GM12878 (cell line): ENCODE data around the gene MUC5B. TPM values are rescaled to one million over a fixed set of nuclear protein-coding genes. Genes with fewer than 3 reads are reported as not detected.

ENCODE experiments used
- ATAC-seq: fragments of 200-7000 bp; cut with Tn5 transposase; 3 replicates; pipeline ENCODE4 v1.9.1; 2020; ENCODE audit warnings: mild to moderate bottlenecking, moderate library complexity
- BruUV-seq: library from RNA; stranded (reverse); fragments of 400-500 nt; replicated peaks from 2 replicates; lab custom pipeline; 2021; lab: Mats Ljungman, UMichigan
- CTCF ChIA-PET: fragments of 300-600 bp; sonication (Branson Sonifier 250); formaldehyde crosslinking; extraction: SDS; loops from one replicate; lab custom pipeline; 2021; ENCODE audit warnings: inconsistent platforms; lab: Yijun Ruan, JAX
- POLR2A ChIA-PET: fragments of 350-600 bp; formaldehyde crosslinking; extraction: SDS; loops from one replicate; lab custom pipeline; 2021; ENCODE audit warnings: inconsistent platforms; lab: Charles Lee
- RAD21 ChIA-PET: fragments of 300-600 bp; sonication (Branson Sonifier 250); formaldehyde crosslinking; loops from one replicate; lab custom pipeline; 2023; ENCODE audit warnings: antibody characterized with exemption; ENCODE audit not compliant: unreplicated experiment; lab: Charles Lee
- SMC1A ChIA-PET: fragments of 300-600 bp; sonication (Branson Sonifier 250); formaldehyde crosslinking; loops from one replicate; lab custom pipeline; 2023; ENCODE audit not compliant: unreplicated experiment, uncharacterized antibody; lab: Charles Lee
- DNase-seq: peaks from one replicate; pipeline ENCODE4 v3.0.0-alpha.2; 2011; ENCODE audit warnings: low read depth, low spot score
- FAIRE-seq: peaks from 3 replicates; lab custom pipeline; 2011; peaks lifted over from hg19 to GRCh38; lab: Jason Lieb, UNC
- H2AFZ ChIP-seq: 2 replicates; pipeline ENCODE4 v1.6.0; 2011; ENCODE audit warnings: low read depth, low read length, control low read depth; ENCODE audit not compliant: control insufficient read depth
- H3K27ac ChIP-seq: 2 replicates; pipeline ENCODE4 v1.5.1; 2011; ENCODE audit warnings: control low read depth; ENCODE audit not compliant: control insufficient read depth, insufficient read depth
- H3K27me3 ChIP-seq, 2 experiments: replicated peaks in 1 of 2; 2 replicates each; pipeline versions ENCODE4 v1.6.0 to v1.6.1; 2011; ENCODE audit warnings: low read length in 1 of 2; ENCODE audit not compliant: control insufficient read depth in 2 of 2, insufficient read depth in 2 of 2
- H3K36me3 ChIP-seq, 2 experiments: 2 replicates each; pipeline ENCODE4 v1.5.1; 2011; ENCODE audit warnings: low read length in 1 of 2; ENCODE audit not compliant: control insufficient read depth in 2 of 2, insufficient read depth in 2 of 2
- H3K4me1 ChIP-seq: 2 replicates; pipeline ENCODE4 v1.6.1; 2011; ENCODE audit warnings: mild to moderate bottlenecking, low read length, moderate library complexity, mixed read lengths; ENCODE audit not compliant: control insufficient read depth, insufficient read depth
- H3K4me2 ChIP-seq: 2 replicates; pipeline ENCODE4 v1.6.0; 2011; ENCODE audit warnings: control low read depth; ENCODE audit not compliant: control insufficient read depth, insufficient read depth
- H3K4me3 ChIP-seq: fragments of 200-600 bp; sonication (generic); 2 replicates; pipeline ENCODE4 v1.5.1; 2016
- H3K79me2 ChIP-seq: 2 replicates; pipeline ENCODE4 v1.6.0; 2011; ENCODE audit warnings: low read length; ENCODE audit not compliant: control insufficient read depth, insufficient read depth
- H3K9ac ChIP-seq: 2 replicates; pipeline ENCODE4 v1.8.0; 2011; ENCODE audit warnings: low read length, control low read depth, mixed read lengths; ENCODE audit not compliant: control insufficient read depth, insufficient read depth
- H3K9me3 ChIP-seq: replicated peaks from 3 replicates; pipeline ENCODE4 v1.5.1; 2011; ENCODE audit warnings: mild to moderate bottlenecking, low read length; ENCODE audit not compliant: control insufficient read depth, insufficient read depth
- H4K20me1 ChIP-seq: 2 replicates; pipeline ENCODE4 v1.6.0; 2011; ENCODE audit not compliant: control insufficient read depth, insufficient read depth
- BCL11A ChIP-seq: IDR thresholded peaks from 2 replicates; pipeline ENCODE4 v1.6.1; 2011; ENCODE audit warnings: low read depth, low read length
- BRCA1 ChIP-seq: IDR thresholded peaks from 2 replicates; pipeline ENCODE4 v1.6.1; 2011; ENCODE audit warnings: low read depth, low read length, improper control_type of control experiment
- CHD1 ChIP-seq: IDR thresholded peaks from 2 replicates; pipeline ENCODE4 v1.6.1; 2012; ENCODE audit warnings: low read depth, low read length, improper control_type of control experiment
- CREM ChIP-seq: IDR thresholded peaks from 2 replicates; pipeline ENCODE4 v1.6.1; 2014; ENCODE audit warnings: antibody characterized with exemption, low read depth
- DPF2 ChIP-seq: fragments of 450-650 bp; IDR thresholded peaks from 2 replicates; pipeline ENCODE4 v1.6.1; 2017; ENCODE audit warnings: mild to moderate bottlenecking
- IRF4 ChIP-seq: IDR thresholded peaks from 2 replicates; pipeline ENCODE4 v1.6.1; 2011; ENCODE audit warnings: low read depth, low read length
- MAX ChIP-seq: IDR thresholded peaks from 2 replicates; pipeline ENCODE4 v1.6.1; 2012; ENCODE audit warnings: low read depth, low read length, improper control_type of control experiment
- MEF2A ChIP-seq: IDR thresholded peaks from 2 replicates; pipeline ENCODE4 v1.6.1; 2011; ENCODE audit warnings: low read depth, mild to moderate bottlenecking, low read length, moderate library complexity; ENCODE audit not compliant: insufficient read depth
- RAD51 ChIP-seq: fragments of 450-650 bp; IDR thresholded peaks from 2 replicates; pipeline ENCODE4 v1.6.1; 2016; ENCODE audit warnings: moderate library complexity, mild to moderate bottlenecking, inconsistent platforms
- RB1 ChIP-seq: fragments of 450-650 bp; formaldehyde crosslinking; IDR thresholded peaks from 2 replicates; pipeline ENCODE4 v1.6.1; 2017; ENCODE audit warnings: mild to moderate bottlenecking, borderline replicate concordance
- SREBF1 ChIP-seq: IDR thresholded peaks from 2 replicates; pipeline ENCODE4 v1.6.1; 2012; ENCODE audit warnings: mild to moderate bottlenecking, low read length
- STAT3 ChIP-seq: IDR thresholded peaks from 2 replicates; pipeline ENCODE4 v1.6.1; 2011; ENCODE audit warnings: low read depth, low read length, improper control_type of control experiment
- TCF7 ChIP-seq: IDR thresholded peaks from 2 replicates; pipeline ENCODE4 v1.6.1; 2014; ENCODE audit warnings: antibody characterized with exemption, borderline replicate concordance
- USF1 ChIP-seq: IDR thresholded peaks from 2 replicates; pipeline ENCODE4 v1.6.1; 2011; ENCODE audit warnings: borderline replicate concordance, low read depth, mild to moderate bottlenecking, moderate library complexity, mixed read lengths, low read length; ENCODE audit not compliant: insufficient read depth; ENCODE audit errors: extremely low read length
- WRNIP1 ChIP-seq: IDR thresholded peaks from 2 replicates; pipeline ENCODE4 v1.6.1; 2011; ENCODE audit warnings: low read depth, low read length, improper control_type of control experiment, borderline replicate concordance
- ZNF24 ChIP-seq: fragments of 450-650 bp; IDR thresholded peaks from 2 replicates; pipeline ENCODE4 v1.6.1; 2017; ENCODE audit warnings: antibody characterized with exemption, mild to moderate bottlenecking
- ZNF622 ChIP-seq: fragments of 450-650 bp; IDR thresholded peaks from 2 replicates; pipeline ENCODE4 v1.6.1; 2017; ENCODE audit warnings: mild to moderate bottlenecking, inconsistent platforms
- WGBS: methylation state at CpG from one replicate; pipeline ENCODE4 v1.1.6; 2016; ENCODE audit warnings: low lambda C conversion rate; ENCODE audit not compliant: insufficient replicate concordance, insufficient coverage; ENCODE audit errors: missing lambda C conversion rate; 5-methylcytosine and 5-hydroxymethylcytosine counted together
- in situ Hi-C: fragments of 300-500 bp; cut with MboI; formaldehyde crosslinking; loops from 9 replicates; pipeline ENCODE4 v1.14.3; 2018; ENCODE audit warnings: mixed read lengths
- intact Hi-C: fragments of 100-400 bp; cut with micrococcal nuclease; formaldehyde crosslinking; loops from one replicate; pipeline ENCODE4 v1.14.2; 2022; ENCODE audit not compliant: unreplicated experiment
- polyA plus RNA-seq, 11 experiments: library from polyadenylated mRNA; depleted of rRNA in 4 of 11; unstranded in 6 of 11; stranded (reverse) in 5 of 11; fragments of >200 nt; fragmentation: Nextera tagmentation in 4 of 11; fragmentation: Illumina TruSeq in 1 of 11; extraction: Ambion mirVana in 4 of 11; extraction: Trizol in 1 of 11; gene quantifications; 1 replicate in 1 of 11; 2 replicates in 10 of 11; pipeline versions ENCODE4 v1.2.1 to v1.2.3, GENCODE V29; 2011 to 2016; ENCODE audit warnings: inconsistent platforms in 2 of 11, missing spikeins in 2 of 11, low read depth in 1 of 11
- total RNA-seq, 4 experiments: library from RNA; depleted of rRNA in 3 of 4; stranded (reverse); fragments of >200 nt in 3 of 4; fragmentation: Illumina TruSeq in 1 of 4; extraction: Trizol in 1 of 4; gene quantifications; 2 replicates each; pipeline versions ENCODE4 v1.2.1 to v1.2.3, GENCODE V29; 2013 to 2021

The MUC5B gene
- total and polyA plus RNA-seq, 10 of the 15 experiments (the other 5 are each of a cell fraction or from before 2014, with no cell fraction given) = 1.5 TPM; not detected in 9

GRCh38 chr11:1306186-1307162, 83.6 kb downstream of the MUC5B start:
- POLR2A ChIA-PET = no interaction called here
- Histone ChIP-seq H3K4me2 (peak overlapping the region; percentile 86; the same call in 1 of the 2 replicates), H3K9me3 (peaks cover 4% of the 10 kb centered on the region; the same call in 2 of the 3 replicates), H3K36me3 (no peaks in the 10 kb centered on the region; a peak in 1 of 4 replicates), H3K27me3 (no peaks in the 10 kb centered on the region), H2AFZ (no peak overlapping the region)
- no peak for TF ChIP-seq CREM
- TF ChIP-seq IRF4 = no peak
- no peak for TF ChIP-seq STAT3
- TF ChIP-seq WRNIP1 = no peak
- TF ChIP-seq TCF7 = no peak
- TF ChIP-seq CHD1 = no peak
- TF ChIP-seq USF1 = no peak
- no peak for TF ChIP-seq RB1
- TF ChIP-seq DPF2 = no peak
- TF ChIP-seq SREBF1 = no peak
- TF ChIP-seq RAD51 = no peak
- no peak for TF ChIP-seq ZNF24
- TF ChIP-seq ZNF622 = no peak
- TF ChIP-seq BRCA1 = no peak
- no peak for TF ChIP-seq MAX
- no peak for TF ChIP-seq MEF2A
- TF ChIP-seq BCL11A = no peak
- TF ChIP-seq, all 136 proteins: peak for 0
- ChIA-PET CTCF (no interaction called here), SMC1A (no interaction called here), RAD21 (no interaction called here)
- 96% methylated on average over 25 of the region's 30 CpGs for WGBS
- FAIRE-seq (no peak), ATAC-seq (no peak), DNase-seq (no peak)
- H3K79me2 ChIP-seq = peaks cover 21% of the 10 kb centered on the region
- H3K4me1 ChIP-seq = peaks cover 33% of the 10 kb centered on the region
- H4K20me1 ChIP-seq = no peaks in the 10 kb centered on the region; the same call in 1 of the 2 replicates
- intact Hi-C loops (loop anchor here (10.0 kb wide), 2 partner anchors 78 to 268 kb away; partner anchors contain the start of genes BRSK2 and DUSP8), in situ Hi-C loops (no loop called here)
- no peak overlapping the region for H3K4me3 ChIP-seq
- BruUV-seq = no TSS peak
- no peak overlapping the region for H3K27ac ChIP-seq
- no peak overlapping the region for H3K9ac ChIP-seq
